Dedifferentiated amniotic fluid mesenchymal stem cell (primary cell): ENCODE results near the gene CHST3.

Experiments
- DNase-seq: peaks from one replicate; pipeline ENCODE4 v3.0.0-alpha.2; 2016; ENCODE audit errors: extremely low spot score

The CHST3 gene

DNA sequence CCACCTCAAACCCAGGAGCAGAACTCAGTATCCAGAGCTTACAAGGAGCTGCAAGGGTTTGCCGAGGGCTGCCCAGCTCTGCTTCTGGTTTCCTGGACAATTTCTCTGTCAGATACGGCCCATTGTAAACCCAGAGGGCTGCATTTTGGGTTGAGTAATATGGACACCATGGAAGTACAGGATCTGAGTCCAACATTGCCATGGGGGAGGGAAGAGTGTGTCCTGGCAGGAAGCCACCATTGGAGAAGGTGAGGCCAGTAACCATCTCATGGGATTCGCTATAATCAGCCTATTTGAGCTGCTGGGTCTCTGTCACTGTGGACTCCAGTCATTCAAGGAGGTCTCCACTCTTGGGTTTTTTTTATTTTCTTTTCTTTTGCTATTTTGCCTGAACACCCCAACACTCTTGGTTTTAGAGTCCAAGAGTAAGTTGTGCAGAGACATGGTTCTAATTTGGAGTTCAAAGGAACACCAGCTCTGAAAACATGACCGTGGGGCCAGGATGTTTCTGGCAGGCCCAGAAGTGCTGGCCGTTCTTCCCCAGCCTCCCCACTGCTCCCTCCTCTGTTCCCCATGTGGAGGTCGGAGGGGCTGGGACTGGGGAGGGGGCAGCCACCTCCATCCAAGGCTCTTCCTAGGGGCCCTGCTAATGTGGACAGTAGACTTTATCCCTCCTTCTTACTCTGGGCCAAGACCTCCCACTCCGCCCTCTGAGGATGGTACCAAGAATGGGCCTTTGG is 46.2 kb downstream of the CHST3 start:
- no peak for DNase-seq

DNA sequence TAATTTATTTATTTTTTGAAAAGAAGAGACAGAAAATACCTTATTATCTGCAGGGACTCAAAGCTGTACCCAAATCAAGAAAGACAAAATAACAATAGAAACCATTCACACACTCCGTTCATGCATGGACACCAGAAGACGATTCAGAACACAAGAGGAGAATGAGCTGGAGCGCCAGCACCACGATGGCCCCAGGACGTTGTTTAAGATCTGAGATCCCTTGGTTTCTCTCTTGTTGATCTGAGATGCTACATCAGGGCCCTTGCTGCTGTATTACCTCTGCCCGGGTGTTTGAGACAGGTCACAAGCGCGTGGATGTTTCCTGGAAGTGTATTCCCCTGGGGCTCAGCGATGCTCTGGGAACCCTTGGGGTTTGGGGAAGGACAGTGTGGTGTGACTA is 46.8 kb downstream of the CHST3 start:
- DNase-seq = no peak

DNA sequence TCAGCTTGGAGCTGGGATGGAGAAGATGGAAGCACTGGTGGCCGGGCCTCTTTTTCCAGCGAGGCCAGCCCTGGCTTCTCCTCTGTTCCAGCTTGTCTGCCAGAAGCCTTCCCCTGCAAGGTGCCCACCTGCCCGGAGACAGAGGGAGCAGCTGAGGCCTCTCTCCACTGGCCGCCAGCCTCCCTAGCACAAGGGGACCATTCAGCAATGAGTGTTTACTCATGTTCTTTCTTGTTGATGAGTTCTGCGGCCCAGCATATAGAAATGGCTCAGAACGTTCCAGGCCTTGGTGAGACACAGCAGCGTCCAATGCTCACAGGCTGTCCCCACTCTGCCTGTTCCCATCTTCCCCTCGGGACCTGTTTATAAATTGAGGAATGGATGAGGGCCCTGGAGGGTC is 47.3 kb downstream of the CHST3 start:
- no peak for DNase-seq

DNA sequence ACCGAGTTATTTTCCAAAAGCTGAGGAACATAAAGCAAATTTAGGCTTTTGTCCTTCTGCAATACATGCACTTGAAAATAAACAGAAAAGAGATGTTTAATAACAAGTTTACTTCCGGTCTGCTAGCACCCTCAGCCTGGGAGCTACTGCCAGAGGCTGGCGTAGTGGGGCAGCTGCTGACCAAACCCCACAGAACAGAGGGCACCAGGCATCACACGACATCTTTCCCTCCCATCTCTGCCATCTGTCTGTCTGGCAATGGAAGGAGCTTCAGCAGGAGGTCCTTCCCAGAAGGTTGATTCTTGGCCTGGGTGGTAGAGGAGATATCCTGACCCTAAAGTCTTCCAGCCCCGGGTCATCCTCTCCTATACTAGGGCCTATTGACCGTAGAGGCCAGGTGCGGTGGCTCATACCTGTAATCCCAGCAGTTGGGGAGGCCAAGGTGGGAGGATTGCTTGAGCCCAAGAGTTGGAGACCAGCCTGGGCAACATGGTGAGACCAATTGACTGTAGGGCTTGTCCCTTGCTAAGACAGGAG is 47.8 kb downstream of the CHST3 start:
- no peak for DNase-seq

DNA sequence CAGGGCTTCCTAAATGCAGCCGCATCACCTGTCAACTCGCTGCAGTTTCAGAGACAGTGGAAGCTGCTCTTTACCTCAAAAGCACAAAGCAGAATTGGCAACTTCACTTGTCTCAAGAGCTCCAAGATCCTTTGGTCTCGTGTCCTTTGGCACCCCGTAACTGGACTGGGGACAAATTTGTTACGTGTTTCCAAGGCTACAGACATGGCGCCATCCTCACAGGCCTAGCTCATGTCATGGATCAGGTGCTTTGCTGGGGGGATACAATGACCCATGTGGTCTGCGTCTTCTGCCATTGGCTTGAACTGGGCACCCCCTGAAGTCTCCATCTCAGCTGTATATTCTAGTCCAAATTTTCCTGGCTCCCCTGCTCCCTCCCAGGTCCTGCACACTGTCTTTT is 48.6 kb downstream of the CHST3 start:
- DNase-seq = no peak

DNA sequence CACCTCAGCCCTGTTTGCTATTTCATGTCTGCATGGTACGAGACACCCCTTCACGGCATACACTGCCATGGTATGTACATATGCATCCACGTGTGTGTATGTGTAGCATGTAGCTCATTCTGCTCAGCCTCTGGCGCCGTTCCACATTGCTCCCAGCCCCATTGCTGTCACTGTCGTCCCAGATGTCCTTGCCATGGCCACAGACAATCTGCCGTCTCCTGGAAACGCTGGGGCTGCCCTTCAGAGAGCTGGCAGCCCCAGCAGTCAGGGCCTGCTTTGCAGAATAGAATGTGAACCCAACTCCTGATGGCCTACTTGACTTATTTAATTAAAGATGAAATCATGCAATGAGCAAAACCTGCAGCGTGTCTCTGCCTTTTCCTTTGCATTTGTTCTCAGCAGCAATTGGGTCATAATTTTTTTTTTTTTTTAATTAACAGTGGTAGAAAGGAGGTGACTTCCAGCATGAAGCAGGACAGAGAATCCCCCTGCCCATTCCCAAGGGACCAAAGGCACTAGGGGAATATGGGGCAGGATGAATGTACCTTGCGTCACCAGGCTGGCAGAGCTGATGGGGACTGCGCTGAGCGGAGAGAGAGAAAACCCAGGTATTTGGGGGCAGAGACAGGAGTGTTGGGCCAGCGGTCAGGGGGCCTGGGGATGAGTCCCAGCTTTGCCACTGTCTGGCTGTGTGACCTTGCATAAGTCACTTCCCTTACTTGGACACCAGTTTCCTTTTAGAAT is 49.2 kb downstream of the CHST3 start:
- no peak for DNase-seq

DNA sequence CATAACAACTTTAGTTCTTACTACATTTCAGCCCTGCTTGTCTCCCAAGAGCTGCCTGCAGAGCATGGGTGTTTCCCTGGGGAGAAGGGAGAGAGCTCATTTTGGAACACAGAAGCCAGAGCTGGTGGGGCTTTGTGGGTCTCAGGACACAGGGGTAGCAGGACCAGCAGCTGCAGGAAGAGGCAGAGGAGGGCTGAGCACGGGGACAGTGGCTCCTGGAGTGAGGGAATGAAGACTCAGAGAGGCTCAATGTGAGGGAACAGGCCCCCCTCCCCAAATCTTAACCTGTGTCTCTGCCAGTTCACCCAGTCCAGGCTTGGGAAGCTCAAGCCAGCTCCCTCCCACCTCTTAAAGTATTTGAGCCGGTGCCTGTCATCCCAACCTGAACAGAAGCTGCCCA is 50.0 kb downstream of the CHST3 start:
- no peak for DNase-seq

DNA sequence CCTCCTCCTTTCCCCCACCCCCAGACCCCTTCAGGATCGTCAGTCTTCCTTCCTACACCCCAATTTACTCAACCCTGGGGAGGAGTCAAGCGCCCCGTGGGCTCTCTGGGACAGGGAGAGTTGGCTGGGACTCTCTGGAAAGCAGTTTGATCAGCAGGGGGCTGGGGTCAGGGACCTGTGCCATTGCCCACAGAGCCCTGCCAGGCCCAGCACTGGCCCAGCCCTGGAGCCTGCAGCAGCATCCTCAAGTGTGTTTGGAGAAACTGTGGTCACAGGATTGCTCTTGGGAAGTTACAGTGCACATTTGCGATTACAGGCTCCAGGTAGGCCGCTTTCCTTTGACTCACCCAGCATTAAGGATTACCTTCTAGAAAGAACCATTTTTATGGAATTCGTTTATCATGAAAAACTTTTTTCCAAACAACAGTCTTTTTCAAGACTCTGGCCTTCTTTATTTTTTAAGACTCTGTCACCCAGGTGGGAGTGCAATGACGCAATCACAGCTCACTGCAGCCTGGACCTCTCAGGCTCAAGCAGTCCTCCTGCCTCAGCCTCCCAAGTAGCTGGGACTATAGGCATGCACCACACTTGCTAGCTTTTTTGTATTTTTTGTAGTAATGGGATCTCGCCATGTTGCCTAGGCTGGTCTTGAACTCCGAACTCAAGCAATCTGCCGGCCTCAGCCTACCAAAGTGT is 50.7 kb downstream of the CHST3 start:
- DNase-seq = no peak

DNA sequence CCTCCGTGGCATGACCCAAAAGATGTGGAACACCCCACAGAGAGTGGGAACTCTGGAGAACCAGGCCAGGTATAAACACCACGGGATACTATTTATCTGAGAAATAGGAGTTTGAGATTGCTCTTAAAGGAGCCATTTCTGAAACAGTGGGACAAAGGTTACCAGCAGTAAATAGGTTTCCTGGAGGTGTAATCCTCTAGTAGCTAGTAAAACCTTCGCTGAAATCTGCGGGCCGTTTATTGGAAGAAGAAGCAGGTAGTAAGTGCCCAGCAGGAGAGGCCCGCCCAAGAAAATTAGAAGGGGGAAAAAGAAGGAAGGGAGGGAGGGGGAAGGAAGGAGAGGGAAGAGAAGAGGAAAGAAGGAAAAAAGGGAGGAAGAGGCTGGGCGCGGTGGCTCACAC is 51.6 kb downstream of the CHST3 start:
- DNase-seq = no peak

DNA sequence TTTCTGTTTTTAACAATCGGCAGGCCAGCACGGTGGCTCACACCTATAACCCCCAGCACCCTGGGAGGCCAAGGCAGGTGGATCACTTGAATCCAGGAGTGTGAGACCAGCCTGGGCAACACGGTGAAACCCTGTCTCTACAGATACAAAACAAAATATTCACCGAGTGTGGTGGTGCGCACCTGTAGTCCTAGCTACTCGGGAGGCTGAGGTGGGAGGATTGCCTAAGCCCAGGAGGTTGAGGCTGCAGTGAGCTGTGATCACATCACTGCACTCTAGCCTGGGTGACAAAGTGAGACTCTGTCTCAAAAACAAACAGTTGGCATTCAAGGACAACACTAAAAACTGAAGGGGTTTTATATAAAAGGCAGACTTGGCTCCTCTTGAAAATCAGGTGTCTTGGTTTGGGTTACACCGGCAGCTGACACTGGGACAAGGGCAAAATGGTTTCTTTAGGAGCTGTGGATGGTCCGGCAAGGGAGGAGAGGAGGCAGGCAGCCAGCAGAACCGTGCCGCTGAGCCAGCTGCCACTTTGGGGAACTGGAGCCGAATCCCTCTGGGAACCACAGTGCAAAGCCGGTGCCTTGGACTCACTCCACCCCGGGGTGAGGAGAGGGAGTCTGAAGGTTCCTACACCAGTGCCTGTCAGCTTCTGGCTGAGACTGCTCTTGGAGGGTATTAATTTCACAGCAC is 52.6 kb downstream of the CHST3 start:
- DNase-seq = no peak

DNA sequence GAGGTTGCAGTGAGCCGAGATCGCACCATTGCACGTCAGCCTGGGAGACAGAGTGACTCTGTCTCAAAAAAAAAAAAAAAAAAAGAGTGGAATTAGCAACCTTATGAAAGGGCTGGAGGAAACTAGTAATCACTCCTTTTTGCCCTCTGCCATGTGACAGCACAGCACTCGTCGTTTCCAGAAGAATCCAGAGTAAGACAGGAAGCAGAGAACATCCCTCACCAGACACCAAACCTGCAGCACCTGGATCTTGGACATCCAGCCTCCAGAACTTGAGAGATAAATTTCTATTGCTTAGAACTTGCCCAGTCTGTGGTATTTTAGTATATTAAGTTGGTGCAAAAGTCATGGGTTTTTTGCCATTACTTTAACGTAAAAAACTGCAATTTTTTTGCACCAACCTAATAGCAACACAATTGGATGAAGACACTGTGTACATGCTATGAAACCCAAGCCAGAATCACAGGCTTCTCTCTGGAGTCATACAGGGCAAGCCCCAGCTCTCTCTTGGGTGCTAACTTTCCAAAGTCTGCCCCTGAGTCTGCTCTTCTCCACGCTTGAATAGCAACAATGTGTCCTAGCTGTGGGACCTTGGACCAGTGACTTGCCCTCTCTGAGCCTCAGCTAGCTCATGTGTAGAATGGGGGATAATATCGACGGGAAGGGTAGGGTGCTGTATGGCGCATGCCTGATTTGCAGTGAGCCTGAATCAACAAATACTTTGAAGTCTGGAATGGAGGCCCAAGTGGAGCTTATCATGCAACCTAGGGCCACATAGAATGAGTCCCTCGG is 55.1 kb downstream of the CHST3 start:
- no peak for DNase-seq

DNA sequence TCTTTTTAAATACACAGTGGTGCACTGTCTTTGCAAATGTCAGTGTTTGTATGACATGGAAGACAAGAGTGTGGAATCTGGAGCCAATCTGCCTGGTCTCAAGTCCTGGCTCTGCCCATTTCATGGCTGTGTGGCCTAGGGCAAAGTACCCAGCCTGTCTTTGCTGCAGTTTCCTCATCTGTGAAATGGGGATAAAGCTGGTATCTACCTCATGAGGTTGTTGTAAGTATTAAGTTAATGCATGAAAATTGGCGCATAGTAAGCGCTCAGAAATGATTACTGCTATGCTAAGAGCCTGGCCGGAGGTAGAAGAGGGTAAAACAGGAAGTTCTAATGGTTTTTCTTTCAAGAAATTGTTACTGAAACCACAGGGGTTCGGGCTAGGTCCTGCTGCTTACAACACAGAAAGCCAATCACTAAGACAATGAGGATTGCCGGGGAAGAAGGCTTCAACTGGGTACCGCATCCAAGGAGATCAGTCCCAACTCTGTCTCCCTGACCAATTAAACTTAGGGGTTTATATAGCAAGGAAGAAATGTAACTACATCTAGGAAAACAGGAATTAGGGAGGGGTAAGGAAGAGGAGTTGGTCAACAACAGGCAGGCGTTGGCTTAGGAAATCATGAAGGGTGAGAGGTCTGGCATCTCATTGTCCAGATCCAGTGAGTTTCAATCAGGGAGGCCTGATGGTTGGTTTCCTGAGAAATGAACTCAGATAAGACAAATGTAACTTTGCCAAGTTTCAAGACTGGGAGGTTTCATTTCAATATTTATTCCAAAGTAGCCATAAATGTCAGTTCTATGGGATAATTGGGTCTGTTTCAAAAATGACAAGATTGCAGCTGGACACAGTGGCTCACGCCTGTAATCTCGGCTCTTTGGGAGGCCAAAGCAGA is 57.0 kb downstream of the CHST3 start:
- no peak for DNase-seq

DNA sequence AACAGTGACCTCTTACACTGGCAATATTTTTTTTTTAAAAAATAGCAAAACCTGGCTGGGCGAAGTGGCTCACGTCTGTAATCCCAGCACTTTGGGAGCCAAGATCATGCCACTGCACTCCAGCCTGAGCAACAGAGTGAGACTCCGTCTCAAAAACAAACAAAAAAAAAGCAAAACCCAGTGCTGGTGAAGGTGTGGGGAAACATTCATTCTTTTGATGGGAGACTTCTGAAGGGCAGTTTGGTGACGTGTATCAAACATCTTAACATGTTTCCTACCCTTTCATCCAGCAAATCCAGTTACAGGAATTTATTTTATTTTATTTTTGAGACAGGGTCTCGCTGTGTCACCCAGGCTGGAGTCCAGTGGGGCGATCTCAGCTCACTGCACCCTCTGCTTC is 58.0 kb downstream of the CHST3 start:
- DNase-seq = no peak

DNA sequence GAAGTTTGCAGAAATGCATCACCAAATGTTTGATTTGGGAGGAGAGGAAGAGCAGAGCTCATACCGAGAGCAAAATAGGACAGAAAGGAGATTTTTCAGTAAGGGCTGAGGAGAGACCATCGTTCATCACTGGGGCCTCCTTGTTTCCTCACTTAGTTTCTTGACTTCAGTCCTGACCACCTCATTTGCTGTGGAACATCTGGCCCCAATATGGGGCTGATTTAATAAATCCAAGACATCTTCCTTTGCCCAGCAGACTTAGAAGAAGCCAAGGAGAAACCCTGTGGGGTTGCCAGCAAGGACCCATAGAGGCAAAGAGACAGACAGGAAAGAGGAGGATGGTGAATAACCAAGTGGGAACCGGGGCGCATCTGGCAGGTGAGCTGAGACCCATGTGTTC is 60.4 kb downstream of the CHST3 start:
- DNase-seq = no peak

DNA sequence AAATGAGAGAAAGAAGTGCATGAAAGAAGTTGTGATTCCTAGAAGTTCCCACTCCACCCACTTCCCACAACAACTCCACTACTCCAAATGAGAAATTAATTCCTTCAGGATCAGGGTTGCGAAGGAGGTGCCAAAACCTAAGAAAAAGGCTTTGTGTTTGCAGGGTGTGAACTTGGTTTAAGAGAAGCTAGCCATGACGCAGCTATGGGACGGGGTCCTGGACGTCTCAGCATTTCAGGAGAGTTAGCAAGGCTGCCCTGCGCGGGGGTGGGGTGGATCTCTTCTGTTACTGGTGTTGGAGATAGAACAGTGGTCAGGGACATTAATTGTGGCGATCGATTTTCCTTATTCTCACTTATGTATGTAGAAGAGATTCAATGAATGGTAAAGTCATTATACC is 61.2 kb downstream of the CHST3 start:
- DNase-seq = no peak

DNA sequence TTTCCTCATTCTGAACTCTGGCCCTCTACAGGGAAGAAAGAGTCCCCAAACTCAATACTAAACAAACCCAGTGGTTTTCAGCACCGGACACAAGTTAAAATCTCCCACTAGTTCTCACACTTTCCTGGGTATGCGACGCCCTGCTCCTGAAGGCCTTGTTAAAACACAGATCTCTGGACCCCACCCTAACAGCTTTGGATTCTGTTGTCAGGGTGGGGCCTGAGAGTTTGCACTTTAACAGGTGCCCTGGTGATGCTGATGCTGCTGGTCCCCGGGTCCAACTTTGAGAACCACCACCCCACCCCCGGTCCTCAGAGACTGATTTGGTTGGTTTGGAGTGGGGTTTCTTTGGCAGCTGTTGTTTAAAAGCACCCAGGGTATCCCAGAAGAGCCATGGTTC is 61.6 kb downstream of the CHST3 start:
- no peak for DNase-seq

DNA sequence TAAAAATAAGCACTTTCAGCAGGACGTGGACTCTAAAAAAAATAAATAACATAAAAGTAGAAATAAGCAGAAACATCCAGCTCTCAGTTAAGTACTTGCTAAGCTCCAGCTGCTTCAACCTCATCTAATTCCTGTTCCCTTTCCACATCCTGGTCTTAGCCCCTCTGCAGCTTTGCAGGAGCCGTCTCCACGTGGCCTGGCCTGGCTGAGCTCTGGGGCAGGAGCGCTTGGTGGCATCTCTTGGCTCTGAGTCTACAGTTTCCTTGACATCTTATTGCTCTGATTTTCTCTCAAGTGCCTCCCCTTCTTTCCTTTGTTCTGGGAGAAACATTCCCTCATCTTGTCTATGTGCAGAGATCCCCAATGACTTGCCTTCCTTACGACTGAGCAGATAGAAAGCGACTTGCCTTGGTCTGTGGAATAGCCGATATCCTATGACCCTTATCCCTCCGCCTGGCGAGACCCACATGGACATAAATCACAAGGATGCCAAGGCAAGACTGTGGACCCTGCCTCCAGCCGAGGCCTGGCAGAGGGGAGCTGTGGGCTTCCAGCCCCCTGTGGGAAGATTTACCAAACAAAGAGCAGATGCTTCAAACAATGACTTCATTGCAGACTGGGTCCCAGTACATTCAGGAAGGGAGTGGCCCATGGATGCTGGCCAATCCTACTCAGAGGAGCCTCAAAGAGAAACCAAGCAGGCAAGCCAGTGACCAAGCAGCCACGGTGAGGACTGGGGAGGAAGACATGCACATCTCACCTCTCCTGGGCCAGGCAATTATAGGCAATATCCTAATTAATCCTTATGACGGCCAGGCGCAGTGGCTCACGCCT is 62.3 kb downstream of the CHST3 start:
- DNase-seq = peak; percentile 22

DNA sequence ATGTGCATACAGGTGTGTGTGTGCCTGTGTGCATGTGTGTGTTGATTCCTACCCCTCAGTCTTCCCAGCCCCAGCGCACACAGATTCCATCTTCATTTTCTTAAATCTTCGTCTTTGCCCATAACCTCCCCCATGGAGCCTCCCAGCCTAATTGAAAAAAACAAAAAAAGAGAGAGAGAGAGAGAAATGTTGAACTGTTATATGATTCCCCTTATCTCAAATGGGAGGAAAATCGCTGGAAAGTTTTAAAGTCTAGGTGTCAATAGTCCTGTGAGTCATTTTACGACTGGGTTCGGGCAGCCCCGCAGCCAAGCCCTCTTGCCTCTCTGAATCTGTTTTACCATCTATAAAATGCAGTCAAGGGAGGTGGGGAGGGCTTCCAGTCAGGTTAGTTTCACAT is 63.3 kb downstream of the CHST3 start:
- DNase-seq = no peak

DNA sequence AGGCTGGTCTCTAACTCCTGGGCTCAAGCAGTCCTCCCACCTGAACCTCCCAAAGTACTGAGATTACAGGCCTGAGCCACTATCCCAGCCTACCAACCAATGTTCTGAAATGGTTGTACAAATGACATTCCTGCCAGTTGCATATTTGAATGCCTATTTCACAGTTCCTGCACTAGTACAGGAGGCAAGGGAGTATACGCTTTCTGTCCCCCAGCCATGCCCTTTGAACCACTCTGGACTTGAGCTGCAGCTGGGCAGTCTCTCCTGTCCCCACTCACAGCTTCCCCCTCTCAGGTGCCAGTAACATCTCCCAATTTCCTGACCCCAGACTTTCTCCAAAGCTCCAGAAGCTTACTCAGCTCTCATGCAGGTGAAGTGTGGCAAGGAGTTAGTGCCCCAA is 65.2 kb downstream of the CHST3 start:
- DNase-seq = no peak
